Endothelial cell of umbilical vein (primary cell): ENCODE measurements around the gene TTR. TPM values are rescaled to one million over a fixed set of nuclear protein-coding genes. Genes with fewer than 3 reads are reported as not detected.

ENCODE experiments used
- BruUV-seq: library from RNA; stranded (reverse); fragments of 400-500 nt; replicated peaks from 2 replicates; lab custom pipeline; 2021; lab: Mats Ljungman, UMichigan
- CTCF ChIA-PET: fragments of 300-600, 350-600 bp; sonication (Branson Sonifier 250); formaldehyde crosslinking; loops from one replicate; lab custom pipeline; 2021; ENCODE audit warnings: antibody characterized with exemption, inconsistent platforms; lab: Charles Lee
- POLR2A ChIA-PET: fragments of 300-600, 350-600 bp; sonication (Branson Sonifier 250); formaldehyde crosslinking; loops from one replicate; lab custom pipeline; 2021; ENCODE audit warnings: antibody characterized with exemption, inconsistent platforms; lab: Charles Lee
- DNase-seq: peaks from one replicate; pipeline ENCODE4 v3.0.0-alpha.2; 2011; ENCODE audit warnings: low read depth, low spot score
- FAIRE-seq: peaks from 2 replicates; lab custom pipeline; 2011; peaks lifted over from hg19 to GRCh38; lab: Jason Lieb, UNC
- H2AFZ ChIP-seq: 2 replicates; pipeline ENCODE4 v1.6.0; 2012; ENCODE audit warnings: low read depth, low read length, control low read depth, inconsistent platforms
- H3K27ac ChIP-seq: 2 replicates; pipeline ENCODE4 v1.5.1; 2011; ENCODE audit warnings: low read depth, mild to moderate bottlenecking, control low read depth, low read length, moderate library complexity; ENCODE audit not compliant: insufficient read depth
- H3K27me3 ChIP-seq, 2 experiments: 2 replicates each; pipeline versions ENCODE4 v1.6.0 to v1.6.1; 2011; ENCODE audit warnings: low read length in 2 of 2, mixed read lengths in 1 of 2; ENCODE audit not compliant: control insufficient read depth in 2 of 2, insufficient read depth in 2 of 2
- H3K36me3 ChIP-seq, 2 experiments: 2 replicates in 1 of 2; 3 replicates in 1 of 2; pipeline ENCODE4 v1.5.1; 2011; ENCODE audit warnings: low read length in 2 of 2, mild to moderate bottlenecking in 1 of 2, moderate library complexity in 1 of 2; ENCODE audit not compliant: control insufficient read depth in 2 of 2, insufficient read depth in 2 of 2; ENCODE audit errors: extremely low read depth in 1 of 2
- H3K4me1 ChIP-seq: 3 replicates; pipeline ENCODE4 v1.5.1; 2011; ENCODE audit warnings: mild to moderate bottlenecking, low read length; ENCODE audit not compliant: control insufficient read depth, insufficient read depth; ENCODE audit errors: extremely low read depth
- H3K4me2 ChIP-seq: 2 replicates; pipeline ENCODE4 v1.6.1; 2011; ENCODE audit warnings: low read length, control low read depth, mixed read lengths; ENCODE audit not compliant: insufficient read depth
- H3K4me3 ChIP-seq, 3 experiments: fragments of 200-600 bp in 1 of 3; sonication (generic), shearing (Covaris generic) in 1 of 3; replicated peaks in 1 of 3; 2 replicates each; pipeline ENCODE4 v1.5.1; 2011 to 2016; ENCODE audit warnings: control low read depth in 3 of 3, low read length in 3 of 3, mild to moderate bottlenecking in 2 of 3, inconsistent platforms in 1 of 3, low read depth in 1 of 3, moderate library complexity in 1 of 3; ENCODE audit not compliant: insufficient read depth in 1 of 3
- H3K79me2 ChIP-seq: 2 replicates; pipeline ENCODE4 v1.6.0; 2012; ENCODE audit warnings: low read length, inconsistent platforms; ENCODE audit not compliant: control insufficient read depth, insufficient read depth
- H3K9ac ChIP-seq: replicated peaks from 2 replicates; pipeline ENCODE3; 2011; ENCODE audit warnings: low read length, control low read depth; ENCODE audit not compliant: insufficient read depth; ENCODE audit errors: extremely low read depth
- H3K9me1 ChIP-seq: replicated peaks from 3 replicates; pipeline ENCODE4 v1.6.0; 2011; ENCODE audit warnings: mild to moderate bottlenecking, low read length; ENCODE audit not compliant: control insufficient read depth, insufficient read depth; ENCODE audit errors: extremely low read depth
- H3K9me3 ChIP-seq: replicated peaks from 2 replicates; pipeline ENCODE4 v1.5.1; 2012; ENCODE audit warnings: low read length, inconsistent platforms; ENCODE audit not compliant: control insufficient read depth, insufficient read depth
- H4K20me1 ChIP-seq: replicated peaks from 2 replicates; pipeline ENCODE3; 2011; ENCODE audit warnings: mild to moderate bottlenecking, low read length; ENCODE audit not compliant: control insufficient read depth, insufficient read depth; ENCODE audit errors: extremely low read depth
- EZH2 ChIP-seq: IDR thresholded peaks from 2 replicates; pipeline ENCODE4 v1.6.1; 2012; ENCODE audit warnings: borderline replicate concordance, low read depth, mild to moderate bottlenecking, moderate library complexity, low read length, inconsistent platforms; ENCODE audit not compliant: severe bottlenecking
- FOS ChIP-seq: IDR thresholded peaks from 2 replicates; pipeline ENCODE4 v1.6.1; 2011; ENCODE audit warnings: mild to moderate bottlenecking, low read length, moderate library complexity, borderline replicate concordance; ENCODE audit not compliant: insufficient read depth
- GATA2 ChIP-seq: IDR thresholded peaks from 2 replicates; pipeline ENCODE4 v1.7.0; 2011; ENCODE audit warnings: low read depth, mild to moderate bottlenecking, moderate library complexity, mixed read lengths, low read length; ENCODE audit not compliant: insufficient read length, insufficient read depth
- JUN ChIP-seq: IDR thresholded peaks from 2 replicates; pipeline ENCODE4 v1.6.1; 2011; ENCODE audit warnings: borderline replicate concordance, low read depth; ENCODE audit not compliant: insufficient read length, insufficient read depth
- MYC ChIP-seq: IDR thresholded peaks from one replicate; pipeline ENCODE4 v1.6.1; 2011; ENCODE audit warnings: mild to moderate bottlenecking, low read depth, low read length
- POLR2A ChIP-seq: IDR thresholded peaks from 2 replicates; pipeline ENCODE4 v1.6.1; 2012; ENCODE audit warnings: low read depth, mild to moderate bottlenecking, control low read depth, low read length
- POLR2AphosphoS5 ChIP-seq: IDR thresholded peaks from 2 replicates; pipeline ENCODE4 v1.6.1; 2012; ENCODE audit warnings: low read depth, mild to moderate bottlenecking, control low read depth, low read length, moderate library complexity; ENCODE audit not compliant: insufficient read depth
- dilution Hi-C: fragments of 300-500 bp; cut with MboI; formaldehyde crosslinking; loops from one replicate; pipeline ENCODE4 v1.15.0; 2019; ENCODE audit warnings: low sequenced_read_pairs; ENCODE audit not compliant: extremely low pct_ligation_motif_present
- intact Hi-C: fragments of 100-400 bp; cut with micrococcal nuclease; formaldehyde crosslinking; loops from one replicate; pipeline ENCODE4 v1.10.0; 2022
- polyA plus RNA-seq, 4 experiments: library from polyadenylated mRNA; depleted of rRNA in 3 of 4; stranded (reverse) in 3 of 4; unstranded in 1 of 4; fragments of >200 nt; gene quantifications; 2 replicates each; pipeline versions ENCODE4 v1.2.1 to v1.2.3, GENCODE V29; 2011 to 2012; ENCODE audit warnings: missing spikeins in 1 of 4
- total RNA-seq: library from RNA; stranded (reverse); gene quantifications from 2 replicates; pipeline ENCODE4 v1.2.3, GENCODE V29; 2021
- TF ChIP-seq, protein P1 (sequence below): IDR thresholded peaks from 2 replicates; pipeline ENCODE4 v1.6.1; 2011; ENCODE audit not compliant: insufficient read depth, insufficient read length
- TF ChIP-seq, protein P2 (sequence below), 2 donors: IDR thresholded peaks; 1 replicate in 1 of 2; 2 replicates in 1 of 2; pipeline ENCODE4 v1.5.1; 2011; ENCODE audit warnings: low read length in 2 of 2, mild to moderate bottlenecking in 2 of 2, moderate library complexity in 2 of 2, control low read depth in 1 of 2, inconsistent platforms in 1 of 2, low read depth in 1 of 2; ENCODE audit not compliant: insufficient read depth in 1 of 2; ENCODE audit errors: extremely low read depth in 1 of 2

Gene TTR
- total and polyA plus RNA-seq, 2 donors (not counting 3 experiments of a cell fraction or from before 2014, with no cell fraction given): not detected

DNA sequence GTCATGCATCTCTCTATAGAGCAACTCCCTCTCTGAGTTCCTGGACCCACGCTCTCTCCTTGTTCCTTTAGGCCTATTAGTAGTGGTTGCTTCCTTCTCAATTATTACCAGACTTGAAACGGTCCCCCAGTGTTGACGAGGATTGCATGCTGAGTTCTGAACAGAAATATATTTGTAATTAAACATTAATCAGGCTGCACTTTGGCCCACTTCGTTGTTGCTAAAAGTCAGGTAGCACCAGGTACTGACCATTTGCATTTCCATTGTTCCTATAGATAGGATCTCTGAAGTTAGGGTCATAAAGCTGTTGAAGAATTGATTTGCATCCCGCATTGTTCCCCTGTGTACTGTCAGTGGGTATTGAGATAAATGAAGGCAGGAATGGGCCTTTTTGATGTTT is 36.9 kb upstream of the TTR start:
- Histone ChIP-seq H3K27me3 (no peaks in the 10 kb centered on the region), H4K20me1 (no peaks in the 10 kb centered on the region), H3K4me3 (no peak overlapping the region), H3K27ac (no peak overlapping the region), H3K79me2 (no peaks in the 10 kb centered on the region), H3K9me3 (no peaks in the 10 kb centered on the region), H3K4me1 (peaks cover 3% of the 10 kb centered on the region), H3K36me3 (no peaks in the 10 kb centered on the region), H3K9ac (no peak overlapping the region), H3K4me2 (no peak overlapping the region), H2AFZ (no peak overlapping the region), H3K9me1 (no peaks in the 10 kb centered on the region)
- FAIRE-seq: no peak
- no peak for DNase-seq
- intact Hi-C loops (loop anchor here (5.0 kb wide), 1 partner anchor 582 kb away; no protein-coding TSS in a partner anchor), dilution Hi-C loops (no loop called here)
- no TSS peak for BruUV-seq
- CTCF ChIA-PET: interaction anchor here (1.1 to 5.7 kb wide), 4 partner anchors 10 to 422 kb away, joined by 3 to 148 read pairs (median 21); no protein-coding TSS in a partner anchor
- TF ChIP-seq, protein P1, sequence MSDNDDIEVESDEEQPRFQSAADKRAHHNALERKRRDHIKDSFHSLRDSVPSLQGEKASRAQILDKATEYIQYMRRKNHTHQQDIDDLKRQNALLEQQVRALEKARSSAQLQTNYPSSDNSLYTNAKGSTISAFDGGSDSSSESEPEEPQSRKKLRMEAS: no peak
- no peak for TF ChIP-seq GATA2
- TF ChIP-seq POLR2AphosphoS5: no peak
- TF ChIP-seq JUN: no peak
- TF ChIP-seq POLR2A: no peak
- TF ChIP-seq MYC: no peak
- TF ChIP-seq, protein P2, sequence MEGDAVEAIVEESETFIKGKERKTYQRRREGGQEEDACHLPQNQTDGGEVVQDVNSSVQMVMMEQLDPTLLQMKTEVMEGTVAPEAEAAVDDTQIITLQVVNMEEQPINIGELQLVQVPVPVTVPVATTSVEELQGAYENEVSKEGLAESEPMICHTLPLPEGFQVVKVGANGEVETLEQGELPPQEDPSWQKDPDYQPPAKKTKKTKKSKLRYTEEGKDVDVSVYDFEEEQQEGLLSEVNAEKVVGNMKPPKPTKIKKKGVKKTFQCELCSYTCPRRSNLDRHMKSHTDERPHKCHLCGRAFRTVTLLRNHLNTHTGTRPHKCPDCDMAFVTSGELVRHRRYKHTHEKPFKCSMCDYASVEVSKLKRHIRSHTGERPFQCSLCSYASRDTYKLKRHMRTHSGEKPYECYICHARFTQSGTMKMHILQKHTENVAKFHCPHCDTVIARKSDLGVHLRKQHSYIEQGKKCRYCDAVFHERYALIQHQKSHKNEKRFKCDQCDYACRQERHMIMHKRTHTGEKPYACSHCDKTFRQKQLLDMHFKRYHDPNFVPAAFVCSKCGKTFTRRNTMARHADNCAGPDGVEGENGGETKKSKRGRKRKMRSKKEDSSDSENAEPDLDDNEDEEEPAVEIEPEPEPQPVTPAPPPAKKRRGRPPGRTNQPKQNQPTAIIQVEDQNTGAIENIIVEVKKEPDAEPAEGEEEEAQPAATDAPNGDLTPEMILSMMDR (IDR thresholded peaks at IDR 0.05; ENCODE audit: extremely low read depth in 1 of 2, insufficient read depth in 1 of 2, low read depth in 1 of 2, low read length in 2 of 2): no peak
- TF ChIP-seq FOS: no peak
- TF ChIP-seq EZH2: no peak
- POLR2A ChIA-PET: no interaction called here
